AG04450 (cell line): Measurements from ENCODE around the gene ANXA7. TPM values are rescaled to one million over a fixed set of nuclear protein-coding genes. Genes with fewer than 3 reads are reported as not detected.

ENCODE experiments used
- CTCF ChIA-PET: fragments of 300-600, 350-600 bp; formaldehyde crosslinking; extraction: SDS; loops from one replicate; lab custom pipeline; 2022; ENCODE audit warnings: antibody characterized with exemption, inconsistent platforms; lab: Charles Lee
- POLR2A ChIA-PET: fragments of 350-600 bp; formaldehyde crosslinking; extraction: SDS; loops from one replicate; lab custom pipeline; 2021; ENCODE audit warnings: antibody characterized with exemption, inconsistent platforms; lab: Yijun Ruan, JAX
- DNase-seq: peaks from one replicate; pipeline ENCODE4 v3.0.0-alpha.2; 2011; ENCODE audit warnings: low read depth, low spot score
- H3K27ac ChIP-seq: one replicate; pipeline ENCODE4 v1.5.1; 2012; ENCODE audit warnings: low read depth, low read length, control low read depth
- H3K27me3 ChIP-seq: one replicate; pipeline ENCODE4 v1.6.0; 2012; ENCODE audit warnings: low read length; ENCODE audit not compliant: control insufficient read depth, insufficient read depth
- H3K4me3 ChIP-seq: 2 replicates; pipeline ENCODE4 v1.5.1; 2011; ENCODE audit warnings: mild to moderate bottlenecking, low read depth, low read length, control low read depth
- H3K9me3 ChIP-seq: 2 replicates; pipeline ENCODE4 v1.5.1; 2012; ENCODE audit warnings: low read length; ENCODE audit not compliant: control insufficient read depth, insufficient read depth
- polyA plus RNA-seq: library from polyadenylated mRNA; depleted of rRNA; stranded (reverse); fragments of >200 nt; gene quantifications from 2 replicates; pipeline ENCODE4 v1.2.3, GENCODE V29; 2011
- TF ChIP-seq, protein P1 (sequence below): IDR thresholded peaks from 2 replicates; pipeline ENCODE4 v1.5.1; 2011; ENCODE audit warnings: low read depth, low read length, control low read depth, inconsistent platforms

ANXA7 gene
- polyA plus RNA-seq, 1 experiment, result 117 TPM

DNA sequence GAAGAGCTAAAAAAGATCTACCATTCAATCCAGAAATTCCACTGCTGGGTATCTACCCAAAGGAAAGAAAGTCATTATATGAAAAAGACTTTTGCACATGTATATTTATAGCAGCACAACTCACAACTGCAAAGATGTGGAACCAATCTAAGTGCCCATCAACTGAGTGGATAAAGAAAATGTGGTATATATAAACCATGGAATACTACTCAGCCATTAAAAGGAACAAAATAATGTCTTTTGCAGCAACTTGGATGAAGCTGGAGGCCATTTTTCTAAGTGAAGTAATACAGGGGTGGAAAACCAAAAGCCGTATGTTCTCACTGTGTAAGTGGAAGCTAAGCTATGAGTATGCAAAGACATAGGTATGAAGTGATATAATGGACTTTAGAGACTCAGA lies 3.0 kb downstream of the ANXA7 start:
- H3K9me3 ChIP-seq, result peaks cover 3% of the 10 kb centered on the region; the same call in 1 of the 2 replicates
- ChIA-PET CTCF (no interaction called here), POLR2A (no interaction called here)
- TF ChIP-seq, protein P1, sequence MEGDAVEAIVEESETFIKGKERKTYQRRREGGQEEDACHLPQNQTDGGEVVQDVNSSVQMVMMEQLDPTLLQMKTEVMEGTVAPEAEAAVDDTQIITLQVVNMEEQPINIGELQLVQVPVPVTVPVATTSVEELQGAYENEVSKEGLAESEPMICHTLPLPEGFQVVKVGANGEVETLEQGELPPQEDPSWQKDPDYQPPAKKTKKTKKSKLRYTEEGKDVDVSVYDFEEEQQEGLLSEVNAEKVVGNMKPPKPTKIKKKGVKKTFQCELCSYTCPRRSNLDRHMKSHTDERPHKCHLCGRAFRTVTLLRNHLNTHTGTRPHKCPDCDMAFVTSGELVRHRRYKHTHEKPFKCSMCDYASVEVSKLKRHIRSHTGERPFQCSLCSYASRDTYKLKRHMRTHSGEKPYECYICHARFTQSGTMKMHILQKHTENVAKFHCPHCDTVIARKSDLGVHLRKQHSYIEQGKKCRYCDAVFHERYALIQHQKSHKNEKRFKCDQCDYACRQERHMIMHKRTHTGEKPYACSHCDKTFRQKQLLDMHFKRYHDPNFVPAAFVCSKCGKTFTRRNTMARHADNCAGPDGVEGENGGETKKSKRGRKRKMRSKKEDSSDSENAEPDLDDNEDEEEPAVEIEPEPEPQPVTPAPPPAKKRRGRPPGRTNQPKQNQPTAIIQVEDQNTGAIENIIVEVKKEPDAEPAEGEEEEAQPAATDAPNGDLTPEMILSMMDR, result no peak
- DNase-seq, result no peak
- no peaks in the 10 kb centered on the region for H3K27me3 ChIP-seq
- H3K4me3 ChIP-seq, result no peak overlapping the region
- H3K27ac ChIP-seq, result no peak overlapping the region

DNA sequence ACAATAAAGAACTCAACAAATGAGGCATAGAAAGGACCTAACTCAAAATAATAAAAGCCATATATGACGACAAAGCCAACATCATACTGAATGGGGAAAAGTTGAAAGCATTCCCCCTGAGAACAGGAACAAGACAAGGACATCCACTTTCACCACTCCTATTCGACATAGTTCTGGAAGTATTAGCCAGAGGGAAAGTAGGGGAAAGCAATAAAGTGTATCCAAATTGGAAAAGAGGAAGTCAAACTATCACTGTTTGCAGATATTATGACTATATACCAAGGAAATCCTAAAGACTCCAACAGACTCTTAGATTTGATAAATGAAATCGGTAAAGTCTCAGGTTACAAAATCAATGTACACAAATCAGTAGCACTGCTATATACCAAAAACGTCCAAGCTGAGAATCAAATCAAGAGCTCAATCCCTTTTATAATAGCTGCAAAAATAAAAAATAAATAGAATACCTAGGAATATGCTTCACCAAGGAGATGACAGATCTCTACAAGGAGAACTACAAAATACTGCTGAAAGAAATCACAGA lies 4.8 kb downstream of the ANXA7 start:
- CTCF ChIA-PET, result no interaction called here
- no peaks in the 10 kb centered on the region for H3K27me3 ChIP-seq
- H3K4me3 ChIP-seq, result no peak overlapping the region
- H3K9me3 ChIP-seq, result peaks cover 3% of the 10 kb centered on the region; the same call in 1 of the 2 replicates
- TF ChIP-seq, protein P1, result no peak
- POLR2A ChIA-PET, result no interaction called here
- no peak for DNase-seq
- no peak overlapping the region for H3K27ac ChIP-seq

DNA sequence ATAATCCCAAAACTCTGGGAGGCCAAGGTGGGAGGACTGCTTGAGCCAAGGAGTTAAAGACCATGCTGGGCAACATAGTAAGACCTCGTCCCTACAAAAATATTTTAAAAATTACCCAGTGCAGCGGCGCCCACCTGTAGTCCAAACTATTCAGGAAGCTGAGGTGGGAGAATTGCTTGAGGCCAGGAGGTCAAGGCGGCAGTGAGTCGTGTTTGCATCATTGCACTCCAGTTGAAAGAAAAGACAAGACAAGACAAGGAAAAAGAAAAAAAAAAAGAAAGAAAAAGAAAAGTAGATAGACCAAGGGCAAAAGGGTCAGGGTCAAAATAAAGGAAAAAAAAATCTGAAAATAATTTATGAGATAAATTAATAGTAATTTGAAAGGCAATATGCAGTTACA lies 5.8 kb downstream of the ANXA7 start:
- Histone ChIP-seq H3K4me3 (no peak overlapping the region), H3K27ac (no peak overlapping the region), H3K27me3 (no peaks in the 10 kb centered on the region), H3K9me3 (no peaks in the 10 kb centered on the region)
- ChIA-PET CTCF (interaction anchor here (0.6 to 1.3 kb wide), 2 partner anchors 17 to 236 kb away, joined by 3 to 5 read pairs; no protein-coding TSS in a partner anchor), POLR2A (no interaction called here)
- DNase-seq, result no peak
- TF ChIP-seq, protein P1, result no peak

DNA sequence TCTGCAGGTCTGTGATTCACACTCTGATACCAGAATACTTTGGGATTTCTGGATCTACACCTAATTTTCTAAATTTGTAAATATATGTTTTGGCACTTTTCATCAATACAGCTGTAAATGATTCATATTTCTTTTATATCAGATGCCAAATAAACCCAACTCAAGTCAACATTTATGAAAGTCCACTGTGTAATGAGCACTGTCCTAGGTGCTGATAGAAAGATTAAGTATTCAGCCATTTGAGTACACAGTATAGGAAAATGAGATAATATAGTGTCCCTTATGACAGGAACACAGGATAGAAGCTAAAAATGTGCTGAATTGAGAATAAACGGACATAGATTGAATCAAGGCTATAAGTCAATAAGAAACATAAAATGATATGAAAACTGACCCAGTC lies 6.4 kb downstream of the ANXA7 start:
- Histone ChIP-seq H3K4me3 (no peak overlapping the region), H3K27me3 (no peaks in the 10 kb centered on the region), H3K27ac (no peak overlapping the region), H3K9me3 (no peaks in the 10 kb centered on the region)
- ChIA-PET POLR2A (no interaction called here), CTCF (interaction anchor here (0.5 to 1.3 kb wide), 3 partner anchors 30 to 268 kb away, joined by 3 to 5 read pairs (median 3); no protein-coding TSS in a partner anchor)
- TF ChIP-seq, protein P1, result no peak
- DNase-seq, result no peak

DNA sequence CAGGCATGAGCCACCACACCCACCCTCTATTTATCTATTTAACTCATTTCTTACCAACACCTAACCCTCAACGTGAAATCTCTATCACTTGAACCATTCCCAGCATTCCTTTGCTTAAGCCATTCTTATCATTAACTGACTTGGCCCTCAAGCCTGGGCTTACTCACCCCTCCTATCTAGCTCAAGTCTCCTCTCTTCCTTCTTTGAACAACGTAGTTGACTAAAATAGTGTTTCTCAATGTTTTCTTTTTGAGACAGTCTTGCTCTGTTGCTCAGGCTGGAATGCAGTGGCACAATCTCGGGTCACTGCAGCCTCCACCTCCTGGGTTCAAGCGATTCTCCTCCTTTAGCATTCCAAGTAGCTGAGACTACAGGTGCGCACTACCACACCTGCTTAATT lies 7.0 kb downstream of the ANXA7 start:
- H3K9me3 ChIP-seq, result no peaks in the 10 kb centered on the region
- no peak overlapping the region for H3K27ac ChIP-seq
- DNase-seq, result no peak
- CTCF ChIA-PET, result no interaction called here
- TF ChIP-seq, protein P1, result no peak
- POLR2A ChIA-PET, result no interaction called here
- no peak overlapping the region for H3K4me3 ChIP-seq
- no peaks in the 10 kb centered on the region for H3K27me3 ChIP-seq
